Tibial nerve (tissue), 4 donors: ENCODE measurements around the gene LCLAT1. TPM values are rescaled to one million over a fixed set of nuclear protein-coding genes. Genes with fewer than 3 reads are reported as not detected.

Source experiments
- DNase-seq, 2 donors: peaks; one replicate each; pipeline ENCODE4 v3.0.0-alpha.2; 2019; ENCODE audit warnings: low spot score in 2 of 2
- H3K27ac ChIP-seq, 4 donors: fragments of 200-600 bp; sonication (generic) in 3 of 4; one replicate each; pipeline ENCODE4 v1.5.1; 2017 to 2019; ENCODE audit warnings: mild to moderate bottlenecking in 1 of 4
- H3K27me3 ChIP-seq, 2 donors: fragments of 200-600 bp; sonication (generic) in 1 of 2; one replicate each; pipeline versions ENCODE4 v1.5.1 to v1.6.0; 2017 to 2019
- H3K36me3 ChIP-seq, 3 donors: fragments of 200-600 bp; sonication (generic); one replicate each; pipeline ENCODE4 v1.5.1; 2018 to 2019
- H3K4me1 ChIP-seq, 4 donors: fragments of 200-600 bp; sonication (generic) in 3 of 4; one replicate each; pipeline ENCODE4 v1.5.1; 2017 to 2019
- H3K4me3 ChIP-seq, 4 donors: fragments of 200-600 bp; sonication (generic) in 3 of 4; one replicate each; pipeline ENCODE4 v1.5.1; 2017 to 2019; ENCODE audit warnings: mild to moderate bottlenecking in 1 of 4, moderate library complexity in 1 of 4
- H3K9me3 ChIP-seq, 4 donors: fragments of 200-600 bp; sonication (generic) in 3 of 4; one replicate each; pipeline ENCODE4 v1.5.1; 2017 to 2019
- EP300 ChIP-seq, 2 donors: sonication (generic); formaldehyde crosslinking; IDR thresholded peaks; one replicate each; pipeline ENCODE4 v1.6.1; 2017; ENCODE audit warnings: antibody characterized with exemption in 2 of 2, mild to moderate bottlenecking in 1 of 2
- POLR2A ChIP-seq, 2 donors: fragments of 450-650 bp; IDR thresholded peaks; one replicate each; pipeline ENCODE4 v1.6.1; 2017; ENCODE audit warnings: antibody characterized with exemption in 2 of 2, mild to moderate bottlenecking in 2 of 2, moderate library complexity in 2 of 2
- WGBS, 2 donors: methylation state at CpG; one replicate each; pipeline ENCODE4 v1.1.5; 2018; 5-methylcytosine and 5-hydroxymethylcytosine counted together
- total RNA-seq, 4 donors: library from RNA; depleted of rRNA; stranded (reverse); fragments of >200 nt; gene quantifications; one replicate each; pipeline ENCODE4 v1.1.0, GENCODE V29; 2016
- TF ChIP-seq, protein P1 (sequence below), 5 experiments: fragments of 200-600 bp in 3 of 5; fragments of 450-650 bp in 2 of 5; sonication (generic) in 3 of 5; IDR thresholded peaks; one replicate each; pipeline ENCODE4 v1.5.1; 2016 to 2019; ENCODE audit warnings: antibody characterized with exemption in 5 of 5, mild to moderate bottlenecking in 3 of 5, moderate library complexity in 2 of 5

LCLAT1 gene
- total RNA-seq, 4 donors from 2014 or later = 8.4 to 15.9 (median 11.8) TPM

DNA sequence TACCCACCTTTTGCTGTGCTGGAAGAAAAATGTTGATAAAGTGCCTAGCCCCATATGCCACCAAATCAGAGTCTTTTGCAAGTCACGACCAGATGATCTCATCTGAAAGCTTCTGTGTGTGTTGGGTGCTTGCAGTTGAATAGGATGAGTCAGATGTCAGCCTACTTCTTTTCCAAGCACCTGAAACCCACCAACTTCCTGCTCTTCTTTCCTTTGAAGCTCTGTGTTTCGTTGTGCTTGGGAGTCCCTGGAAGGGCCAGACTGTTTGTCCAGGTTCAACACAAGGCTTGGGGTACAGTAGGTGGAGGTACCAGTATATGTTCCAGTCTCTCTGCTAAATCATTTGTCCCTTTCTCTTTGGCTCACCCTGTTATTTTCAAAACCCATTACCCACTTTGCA, 36.8 kb upstream of the LCLAT1 start:
- no peak for DNase-seq
- WGBS, 2 donors = 65 to 81% methylated on average over 2 of the region's 2 CpGs
- H3K27me3 ChIP-seq = no peaks in the 10 kb centered on the region
- no peaks in the 10 kb centered on the region for H3K9me3 ChIP-seq
- no peak overlapping the region for H3K4me3 ChIP-seq
- H3K27ac ChIP-seq = no peak overlapping the region
- H3K36me3 ChIP-seq = no peaks in the 10 kb centered on the region
- no peak for TF ChIP-seq POLR2A (IDR thresholded peaks at IDR 0.05)
- no peak for TF ChIP-seq EP300 (IDR thresholded peaks at IDR 0.05)
- TF ChIP-seq, protein P1, sequence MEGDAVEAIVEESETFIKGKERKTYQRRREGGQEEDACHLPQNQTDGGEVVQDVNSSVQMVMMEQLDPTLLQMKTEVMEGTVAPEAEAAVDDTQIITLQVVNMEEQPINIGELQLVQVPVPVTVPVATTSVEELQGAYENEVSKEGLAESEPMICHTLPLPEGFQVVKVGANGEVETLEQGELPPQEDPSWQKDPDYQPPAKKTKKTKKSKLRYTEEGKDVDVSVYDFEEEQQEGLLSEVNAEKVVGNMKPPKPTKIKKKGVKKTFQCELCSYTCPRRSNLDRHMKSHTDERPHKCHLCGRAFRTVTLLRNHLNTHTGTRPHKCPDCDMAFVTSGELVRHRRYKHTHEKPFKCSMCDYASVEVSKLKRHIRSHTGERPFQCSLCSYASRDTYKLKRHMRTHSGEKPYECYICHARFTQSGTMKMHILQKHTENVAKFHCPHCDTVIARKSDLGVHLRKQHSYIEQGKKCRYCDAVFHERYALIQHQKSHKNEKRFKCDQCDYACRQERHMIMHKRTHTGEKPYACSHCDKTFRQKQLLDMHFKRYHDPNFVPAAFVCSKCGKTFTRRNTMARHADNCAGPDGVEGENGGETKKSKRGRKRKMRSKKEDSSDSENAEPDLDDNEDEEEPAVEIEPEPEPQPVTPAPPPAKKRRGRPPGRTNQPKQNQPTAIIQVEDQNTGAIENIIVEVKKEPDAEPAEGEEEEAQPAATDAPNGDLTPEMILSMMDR (IDR thresholded peaks at IDR 0.05) = no peak
- peaks cover 0 to 22% (median under 1%) of the 10 kb centered on the region in 4 donors for H3K4me1 ChIP-seq

DNA sequence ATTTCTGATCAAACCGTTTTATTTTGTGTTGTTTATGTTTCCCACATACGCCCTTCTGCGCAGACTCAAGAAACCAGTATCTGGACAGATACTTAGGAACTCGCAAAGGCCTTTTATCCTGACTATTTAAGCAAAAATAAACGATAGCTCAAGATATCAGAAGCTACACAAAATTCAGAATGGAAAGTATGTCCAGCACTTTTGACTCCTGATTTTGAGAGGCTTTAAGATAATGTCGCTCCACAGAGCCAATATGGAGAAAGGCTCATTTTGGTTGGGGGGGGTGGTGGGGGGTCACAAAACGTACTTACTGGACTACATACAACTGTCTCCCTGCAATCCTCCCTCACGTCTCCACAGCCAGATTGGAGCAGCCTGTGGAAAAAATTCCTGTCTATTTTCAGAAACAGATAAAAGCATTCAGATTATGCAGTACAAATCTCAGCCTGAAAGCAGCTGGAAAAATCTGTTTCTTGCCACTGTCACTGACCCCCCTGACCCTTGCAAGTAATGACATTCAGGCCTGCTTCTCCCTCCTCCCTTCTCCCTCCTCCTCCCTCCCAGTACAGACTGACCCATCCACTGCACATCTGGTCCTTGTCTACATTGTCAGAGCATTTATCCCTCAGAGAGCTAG, 34.9 kb upstream of the LCLAT1 start:
- H3K36me3 ChIP-seq = no peaks in the 10 kb centered on the region
- peak overlapping the region in 2 of 4 donors; percentile 1 to 60 for H3K27ac ChIP-seq
- no peaks in the 10 kb centered on the region for H3K27me3 ChIP-seq
- 40 to 43% methylated on average over 8 of the region's 8 CpGs for WGBS, 2 donors
- DNase-seq = no peak
- no peak for TF ChIP-seq POLR2A (IDR thresholded peaks at IDR 0.05)
- TF ChIP-seq EP300 (IDR thresholded peaks at IDR 0.05) = no peak
- TF ChIP-seq, protein P1 (IDR thresholded peaks at IDR 0.05) = no peak
- no peaks in the 10 kb centered on the region for H3K9me3 ChIP-seq
- H3K4me1 ChIP-seq = peaks cover 0 to 27% (median 0%) of the 10 kb centered on the region in 4 donors
- no peak overlapping the region for H3K4me3 ChIP-seq

DNA sequence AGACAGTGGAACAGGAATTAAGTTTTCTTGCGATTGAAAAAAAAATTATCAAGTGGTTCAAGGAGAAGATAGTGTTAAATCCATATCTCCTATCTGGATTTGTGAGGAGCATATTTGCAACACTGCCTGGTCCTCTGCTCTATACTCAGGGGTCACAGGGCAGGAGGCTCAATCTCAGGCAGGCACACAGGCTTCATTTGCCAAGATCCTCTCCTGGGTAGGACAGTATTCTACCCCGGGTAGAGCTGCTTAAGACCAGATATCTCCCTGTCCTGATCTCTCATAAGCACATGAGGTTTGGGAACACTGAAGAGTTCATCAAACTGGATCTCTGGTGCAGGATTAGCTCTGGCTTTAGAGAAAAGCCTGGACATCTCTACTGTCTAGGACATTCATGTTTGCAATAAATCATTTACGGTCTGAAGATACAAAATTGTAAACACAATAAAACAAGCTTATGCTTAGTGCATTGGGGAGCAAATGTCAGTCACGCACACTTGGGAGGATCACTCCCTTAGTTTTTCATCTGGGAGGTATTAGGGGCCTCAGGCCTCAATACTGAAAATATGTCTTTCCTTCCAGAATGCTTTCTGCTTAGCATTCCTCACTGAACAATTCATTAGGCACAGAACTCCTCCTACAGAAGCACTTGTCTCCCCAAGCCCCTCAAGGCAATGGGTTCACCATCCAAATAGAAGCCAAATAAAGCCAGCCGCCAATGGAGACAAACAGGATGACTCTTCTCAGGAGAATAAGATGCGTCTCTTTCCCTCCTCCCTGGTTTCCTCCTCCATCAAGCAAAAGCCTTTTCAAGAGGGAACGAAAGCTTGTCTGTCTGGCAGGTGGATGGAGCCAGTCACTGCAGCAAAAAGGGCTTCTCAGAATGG, 34.1 kb upstream of the LCLAT1 start:
- peaks cover 0 to 21% (median 0%) of the 10 kb centered on the region in 4 donors for H3K4me1 ChIP-seq
- WGBS, 2 donors = 47 to 51% methylated on average over 7 of the region's 7 CpGs

DNA sequence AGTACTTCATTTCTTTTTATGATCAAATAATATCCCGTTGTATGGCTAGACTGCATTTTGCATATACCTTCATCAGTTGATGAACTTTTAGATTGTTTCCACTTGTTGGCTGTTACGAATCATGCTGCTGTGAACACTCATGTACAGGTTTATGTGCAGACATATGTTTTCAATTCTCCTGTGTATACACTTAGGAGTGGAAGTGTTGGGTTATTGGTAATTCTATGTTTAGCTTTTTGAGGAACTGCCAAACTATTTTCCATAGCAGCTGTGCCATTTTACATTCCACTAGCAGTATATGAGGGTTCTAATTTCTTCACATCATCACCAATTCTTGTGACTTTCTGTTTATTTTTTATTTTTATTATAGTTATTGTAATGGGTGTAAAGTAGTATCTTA, 32.1 kb upstream of the LCLAT1 start:
- Histone ChIP-seq H3K36me3 (no peaks in the 10 kb centered on the region), H3K4me3 (no peak overlapping the region), H3K27ac (no peak overlapping the region), H3K4me1 (peaks cover 0 to 21% (median 0%) of the 10 kb centered on the region in 4 donors), H3K9me3 (no peaks in the 10 kb centered on the region), H3K27me3 (no peaks in the 10 kb centered on the region)
- TF ChIP-seq EP300 (IDR thresholded peaks at IDR 0.05) = no peak
- TF ChIP-seq POLR2A (IDR thresholded peaks at IDR 0.05) = no peak
- TF ChIP-seq, protein P1 (IDR thresholded peaks at IDR 0.05) = no peak
- no peak for DNase-seq
- 86 to 87% methylated on average over 2 of the region's 2 CpGs for WGBS, 2 donors

More for the DNA sequence above, 34.1 kb upstream of the LCLAT1 start:
- Histone ChIP-seq H3K36me3 (no peaks in the 10 kb centered on the region), H3K9me3 (no peaks in the 10 kb centered on the region), H3K27ac (peak overlapping the region in 2 of 4 donors; percentile 1 to 60), H3K27me3 (no peaks in the 10 kb centered on the region), H3K4me3 (no peak overlapping the region)
- DNase-seq = no peak
- no peak for TF ChIP-seq EP300 (IDR thresholded peaks at IDR 0.05)
- TF ChIP-seq, protein P1 (IDR thresholded peaks at IDR 0.05) = no peak

DNA sequence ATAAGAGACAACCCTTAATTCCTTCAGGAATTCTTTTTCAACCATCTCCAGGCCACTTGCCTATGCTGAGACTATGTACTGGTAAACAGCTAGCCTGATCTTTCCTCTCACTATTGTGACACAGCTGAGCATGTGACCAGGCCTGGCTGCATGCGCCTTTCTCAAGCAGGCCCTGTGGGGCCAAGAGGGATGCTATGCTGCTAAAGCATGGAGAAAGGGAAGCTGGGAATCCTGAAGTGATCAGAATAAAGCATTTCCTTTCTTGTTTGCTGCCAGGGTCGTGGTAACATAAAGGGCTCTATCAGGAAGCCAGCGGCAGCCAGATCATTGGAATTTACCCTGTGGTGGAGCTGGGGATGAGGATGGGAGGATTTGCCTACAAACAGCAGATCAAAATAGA, 29.8 kb upstream of the LCLAT1 start:
- peak; percentile 62 to 69 for DNase-seq
- H3K36me3 ChIP-seq = no peaks in the 10 kb centered on the region
- TF ChIP-seq POLR2A (IDR thresholded peaks at IDR 0.05) (no peak), EP300 (IDR thresholded peaks at IDR 0.05) (peak in 1 of 2 donors; percentile 64)
- no peaks in the 10 kb centered on the region for H3K9me3 ChIP-seq
- no peak overlapping the region for H3K4me3 ChIP-seq
- WGBS, 2 donors = 28 to 38% methylated on average over 3 of the region's 3 CpGs
- no peaks in the 10 kb centered on the region for H3K27me3 ChIP-seq
- H3K27ac ChIP-seq = peak overlapping the region in 3 of 4 donors; percentile 45 to 70 (median 58)
- peaks cover 0 to 22% (median 12%) of the 10 kb centered on the region in 4 donors for H3K4me1 ChIP-seq
